ENCODE data around the gene SPATC1L.

The SPATC1L gene

GRCh38 chr21:46168659-46169386, 15.4 kb downstream of the SPATC1L start:
- no peaks in the 10 kb centered on the region for H3K9me3 ChIP-seq (ENCODE audit: control insufficient read depth, insufficient read depth, low read depth, low read length)
- H3K27me3 ChIP-seq (ENCODE audit: control insufficient read depth, insufficient read depth, low read length) = no peaks in the 10 kb centered on the region
- H3K9ac ChIP-seq (ENCODE audit: low read length) = no peak overlapping the region
- H3K4me3 ChIP-seq (ENCODE audit: low read depth, low read length) = no peak overlapping the region
- H3K4me1 ChIP-seq (ENCODE audit: control insufficient read depth, insufficient read depth, low read length) = no peaks in the 10 kb centered on the region
- peaks cover 12% of the 10 kb centered on the region for H3K36me3 ChIP-seq (ENCODE audit: control insufficient read depth, insufficient read depth, low read length)
- H3K27ac ChIP-seq (ENCODE audit: low read depth, low read length) = no peak overlapping the region

- Histone ChIP-seq H3K4me1 (ENCODE audit: control insufficient read depth, insufficient read depth, low read length) (no peaks in the 10 kb centered on the region), H3K9ac (ENCODE audit: low read length) (no peak overlapping the region), H3K36me3 (ENCODE audit: control insufficient read depth, insufficient read depth, low read length) (peaks cover 12% of the 10 kb centered on the region)
Measured at GRCh38 chr21:46168238-46168637, 16.0 kb downstream of the SPATC1L start.

GRCh38 chr21:46165098-46165497, 19.2 kb downstream of the SPATC1L start:
- peaks cover 9% of the 10 kb centered on the region for H3K9me3 ChIP-seq (ENCODE audit: control insufficient read depth, insufficient read depth, low read depth, low read length)
- no peak overlapping the region for H3K4me3 ChIP-seq (ENCODE audit: low read depth, low read length)
- H3K36me3 ChIP-seq (ENCODE audit: control insufficient read depth, insufficient read depth, low read length) = peaks cover 32% of the 10 kb centered on the region

More at GRCh38 chr21:46168238-46168637, 16.0 kb downstream of the SPATC1L start:
- H3K27me3 ChIP-seq (ENCODE audit: control insufficient read depth, insufficient read depth, low read length) = no peaks in the 10 kb centered on the region
- no peak overlapping the region for H3K4me3 ChIP-seq (ENCODE audit: low read depth, low read length)
- H3K27ac ChIP-seq (ENCODE audit: low read depth, low read length) = no peak overlapping the region
- no peaks in the 10 kb centered on the region; the same call in 1 of the 2 replicates for H3K9me3 ChIP-seq (ENCODE audit: control insufficient read depth, insufficient read depth, low read depth, low read length)

GRCh38 chr21:46163380-46163779, 20.9 kb downstream of the SPATC1L start:
- Histone ChIP-seq H3K9ac (ENCODE audit: low read length) (no peak overlapping the region), H3K27me3 (ENCODE audit: control insufficient read depth, insufficient read depth, low read length) (no peaks in the 10 kb centered on the region), H3K36me3 (ENCODE audit: control insufficient read depth, insufficient read depth, low read length) (peaks cover 32% of the 10 kb centered on the region), H3K9me3 (ENCODE audit: control insufficient read depth, insufficient read depth, low read depth, low read length) (peaks cover 9% of the 10 kb centered on the region), H3K4me1 (ENCODE audit: control insufficient read depth, insufficient read depth, low read length) (no peaks in the 10 kb centered on the region), H3K4me3 (ENCODE audit: low read depth, low read length) (no peak overlapping the region), H3K27ac (ENCODE audit: low read depth, low read length) (no peak overlapping the region)

More at GRCh38 chr21:46165098-46165497, 19.2 kb downstream of the SPATC1L start:
- Histone ChIP-seq H3K4me1 (ENCODE audit: control insufficient read depth, insufficient read depth, low read length) (no peaks in the 10 kb centered on the region), H3K27me3 (ENCODE audit: control insufficient read depth, insufficient read depth, low read length) (no peaks in the 10 kb centered on the region), H3K27ac (ENCODE audit: low read depth, low read length) (no peak overlapping the region), H3K9ac (ENCODE audit: low read length) (no peak overlapping the region)

GRCh38 chr21:46161633-46162592, 22.3 kb downstream of the SPATC1L start:
- Histone ChIP-seq H3K9me3 (ENCODE audit: control insufficient read depth, insufficient read depth, low read depth, low read length) (peaks cover 9% of the 10 kb centered on the region), H3K4me3 (ENCODE audit: low read depth, low read length) (no peak overlapping the region), H3K4me1 (ENCODE audit: control insufficient read depth, insufficient read depth, low read length) (no peaks in the 10 kb centered on the region), H3K36me3 (ENCODE audit: control insufficient read depth, insufficient read depth, low read length) (peaks cover 24% of the 10 kb centered on the region), H3K27ac (ENCODE audit: low read depth, low read length) (no peak overlapping the region), H3K27me3 (ENCODE audit: control insufficient read depth, insufficient read depth, low read length) (no peaks in the 10 kb centered on the region), H3K9ac (ENCODE audit: low read length) (no peak overlapping the region)

- Histone ChIP-seq H3K27me3 (ENCODE audit: control insufficient read depth, insufficient read depth, low read length) (no peaks in the 10 kb centered on the region), H3K9ac (ENCODE audit: low read length) (no peak overlapping the region), H3K4me1 (ENCODE audit: control insufficient read depth, insufficient read depth, low read length) (no peaks in the 10 kb centered on the region), H3K9me3 (ENCODE audit: control insufficient read depth, insufficient read depth, low read depth, low read length) (peaks cover 9% of the 10 kb centered on the region), H3K36me3 (ENCODE audit: control insufficient read depth, insufficient read depth, low read length) (peaks cover 26% of the 10 kb centered on the region), H3K27ac (ENCODE audit: low read depth, low read length) (no peak overlapping the region), H3K4me3 (ENCODE audit: low read depth, low read length) (no peak overlapping the region)
Measured at GRCh38 chr21:46160907-46161632, 23.2 kb downstream of the SPATC1L start.

GRCh38 chr21:46160657-46160906, 23.7 kb downstream of the SPATC1L start:
- Histone ChIP-seq H3K4me3 (ENCODE audit: low read depth, low read length) (no peak overlapping the region), H3K4me1 (ENCODE audit: control insufficient read depth, insufficient read depth, low read length) (no peaks in the 10 kb centered on the region), H3K9ac (ENCODE audit: low read length) (no peak overlapping the region), H3K27ac (ENCODE audit: low read depth, low read length) (no peak overlapping the region), H3K27me3 (ENCODE audit: control insufficient read depth, insufficient read depth, low read length) (no peaks in the 10 kb centered on the region), H3K36me3 (ENCODE audit: control insufficient read depth, insufficient read depth, low read length) (peaks cover 29% of the 10 kb centered on the region), H3K9me3 (ENCODE audit: control insufficient read depth, insufficient read depth, low read depth, low read length) (peaks cover 9% of the 10 kb centered on the region)

GRCh38 chr21:46159841-46160656, 24.2 kb downstream of the SPATC1L start:
- Histone ChIP-seq H3K27me3 (ENCODE audit: control insufficient read depth, insufficient read depth, low read length) (no peaks in the 10 kb centered on the region), H3K36me3 (ENCODE audit: control insufficient read depth, insufficient read depth, low read length) (peaks cover 29% of the 10 kb centered on the region), H3K9me3 (ENCODE audit: control insufficient read depth, insufficient read depth, low read depth, low read length) (peaks cover 9% of the 10 kb centered on the region), H3K4me3 (ENCODE audit: low read depth, low read length) (no peak overlapping the region), H3K9ac (ENCODE audit: low read length) (no peak overlapping the region), H3K4me1 (ENCODE audit: control insufficient read depth, insufficient read depth, low read length) (no peaks in the 10 kb centered on the region), H3K27ac (ENCODE audit: low read depth, low read length) (no peak overlapping the region)

- peaks cover 29% of the 10 kb centered on the region for H3K36me3 ChIP-seq (ENCODE audit: control insufficient read depth, insufficient read depth, low read length)
- H3K4me3 ChIP-seq (ENCODE audit: low read depth, low read length) = no peak overlapping the region
- no peak overlapping the region for H3K9ac ChIP-seq (ENCODE audit: low read length)
- H3K27ac ChIP-seq (ENCODE audit: low read depth, low read length) = no peak overlapping the region
- H3K9me3 ChIP-seq (ENCODE audit: control insufficient read depth, insufficient read depth, low read depth, low read length) = peaks cover 9% of the 10 kb centered on the region
- no peaks in the 10 kb centered on the region for H3K4me1 ChIP-seq (ENCODE audit: control insufficient read depth, insufficient read depth, low read length)
- H3K27me3 ChIP-seq (ENCODE audit: control insufficient read depth, insufficient read depth, low read length) = no peaks in the 10 kb centered on the region
Measured at GRCh38 chr21:46159390-46159789, 24.9 kb downstream of the SPATC1L start.

GRCh38 chr21:46158666-46159300, 25.5 kb downstream of the SPATC1L start:
- H3K36me3 ChIP-seq (ENCODE audit: control insufficient read depth, insufficient read depth, low read length) = peaks cover 25% of the 10 kb centered on the region
- no peak overlapping the region for H3K4me3 ChIP-seq (ENCODE audit: low read depth, low read length)
- H3K9me3 ChIP-seq (ENCODE audit: control insufficient read depth, insufficient read depth, low read depth, low read length) = peaks cover 9% of the 10 kb centered on the region
- no peak overlapping the region for H3K27ac ChIP-seq (ENCODE audit: low read depth, low read length)
- H3K4me1 ChIP-seq (ENCODE audit: control insufficient read depth, insufficient read depth, low read length) = no peaks in the 10 kb centered on the region; the same call in 1 of the 2 replicates
- H3K9ac ChIP-seq (ENCODE audit: low read length) = no peak overlapping the region
- H3K27me3 ChIP-seq (ENCODE audit: control insufficient read depth, insufficient read depth, low read length) = no peaks in the 10 kb centered on the region
